Embryonic facial prominence (tissue), 1 donor: Measurements from ENCODE around the gene SDF2L1.

Experiments
- DNase-seq: peaks from one replicate; pipeline ENCODE4 v3.0.0-alpha.2; 2016; ENCODE audit errors: extremely low spot score

Gene SDF2L1

DNA sequence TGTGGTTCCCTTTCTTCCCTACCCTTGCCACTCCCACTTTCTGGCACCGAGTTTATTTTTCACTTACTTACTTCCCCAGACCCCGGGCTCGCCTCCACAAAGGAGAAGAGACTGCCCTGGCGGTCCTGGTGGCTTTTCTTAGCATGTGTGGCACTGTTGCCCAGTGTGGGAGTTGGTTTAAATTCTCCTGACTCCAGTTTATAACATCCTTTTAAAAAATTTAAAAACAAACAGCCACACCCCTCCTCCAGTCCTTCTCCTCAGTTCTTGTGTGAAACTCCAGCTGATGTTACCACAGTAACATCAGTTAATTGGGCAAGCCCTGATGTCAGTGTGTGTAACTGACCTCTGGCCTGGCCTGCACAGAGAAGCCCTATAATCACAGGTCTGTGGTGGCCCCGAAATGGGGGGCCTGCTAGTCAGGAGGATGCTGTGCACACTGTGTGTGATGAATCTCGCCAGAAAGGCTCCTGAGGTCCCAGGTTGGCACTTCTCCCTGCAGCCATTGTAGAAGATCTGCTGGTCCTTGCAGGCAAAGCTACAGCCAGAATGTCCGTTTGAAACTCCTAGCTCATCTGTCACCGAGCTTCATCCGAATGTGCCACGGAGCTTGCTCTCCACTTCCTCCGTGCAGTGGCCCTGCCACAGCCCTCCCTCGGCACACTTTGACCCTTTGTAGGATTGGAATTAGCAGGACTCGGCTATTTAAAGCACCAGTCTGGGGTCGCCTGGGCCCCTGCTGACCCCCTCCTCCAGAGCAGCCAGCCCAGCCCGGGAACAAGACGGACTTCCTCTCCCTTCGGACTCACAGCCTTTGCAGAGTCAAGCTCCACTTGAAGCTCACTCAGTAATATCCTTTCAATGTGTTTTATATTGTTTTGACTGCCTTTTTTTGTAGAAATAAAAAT lies 19.8 kb upstream of the SDF2L1 start:
- DNase-seq, result no peak

DNA sequence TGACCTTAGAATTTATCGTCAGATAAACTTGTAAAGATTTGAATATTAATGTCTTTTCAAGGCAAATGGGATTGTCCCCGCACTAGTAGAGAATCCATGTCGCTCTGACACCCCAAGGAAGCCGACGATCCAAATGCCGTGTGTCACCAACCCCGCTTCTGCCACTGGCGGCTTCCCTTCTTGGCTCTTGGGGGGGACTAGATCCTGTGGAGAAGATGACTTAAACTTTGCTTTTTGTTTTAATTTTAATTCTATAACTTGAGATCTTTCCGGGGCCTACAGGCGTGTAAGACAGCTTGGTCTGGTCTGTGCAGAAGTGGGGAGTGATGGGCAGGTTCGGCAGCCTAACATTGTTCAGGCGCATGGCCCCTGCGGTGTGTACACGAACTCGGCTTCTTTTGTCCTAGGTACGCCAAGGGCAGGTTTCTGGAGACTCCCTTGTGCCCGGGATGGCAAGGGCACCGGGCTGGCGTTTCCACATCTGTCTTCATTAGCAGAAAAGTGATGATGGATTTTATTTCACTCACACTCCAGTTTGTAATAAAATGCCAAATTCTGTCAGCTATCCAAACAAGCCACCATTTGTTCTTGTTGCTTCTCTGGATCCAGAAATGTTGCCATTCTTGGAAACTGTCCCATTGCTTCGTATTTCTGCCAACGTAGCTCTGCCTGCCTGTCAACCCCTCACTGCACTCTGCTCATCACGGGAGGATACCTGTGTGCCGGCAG lies 19.0 kb upstream of the SDF2L1 start:
- no peak for DNase-seq

DNA sequence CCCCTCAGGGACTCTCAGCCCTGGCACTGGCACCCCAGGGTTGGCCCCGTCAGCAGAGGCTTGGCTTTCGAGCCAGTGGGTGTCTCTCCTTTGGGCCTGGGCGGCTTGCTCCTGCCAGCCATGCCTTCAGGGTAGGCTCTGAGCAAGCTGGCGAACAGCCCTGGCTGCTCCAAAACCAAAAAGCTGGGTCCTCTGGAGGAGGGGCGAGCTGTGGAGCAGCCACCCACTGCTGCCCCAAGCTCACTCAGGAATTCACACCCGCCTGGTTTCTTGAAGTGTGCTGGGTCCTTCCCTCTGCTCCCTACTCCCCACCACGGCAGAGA lies 18.5 kb upstream of the SDF2L1 start:
- no peak for DNase-seq

DNA sequence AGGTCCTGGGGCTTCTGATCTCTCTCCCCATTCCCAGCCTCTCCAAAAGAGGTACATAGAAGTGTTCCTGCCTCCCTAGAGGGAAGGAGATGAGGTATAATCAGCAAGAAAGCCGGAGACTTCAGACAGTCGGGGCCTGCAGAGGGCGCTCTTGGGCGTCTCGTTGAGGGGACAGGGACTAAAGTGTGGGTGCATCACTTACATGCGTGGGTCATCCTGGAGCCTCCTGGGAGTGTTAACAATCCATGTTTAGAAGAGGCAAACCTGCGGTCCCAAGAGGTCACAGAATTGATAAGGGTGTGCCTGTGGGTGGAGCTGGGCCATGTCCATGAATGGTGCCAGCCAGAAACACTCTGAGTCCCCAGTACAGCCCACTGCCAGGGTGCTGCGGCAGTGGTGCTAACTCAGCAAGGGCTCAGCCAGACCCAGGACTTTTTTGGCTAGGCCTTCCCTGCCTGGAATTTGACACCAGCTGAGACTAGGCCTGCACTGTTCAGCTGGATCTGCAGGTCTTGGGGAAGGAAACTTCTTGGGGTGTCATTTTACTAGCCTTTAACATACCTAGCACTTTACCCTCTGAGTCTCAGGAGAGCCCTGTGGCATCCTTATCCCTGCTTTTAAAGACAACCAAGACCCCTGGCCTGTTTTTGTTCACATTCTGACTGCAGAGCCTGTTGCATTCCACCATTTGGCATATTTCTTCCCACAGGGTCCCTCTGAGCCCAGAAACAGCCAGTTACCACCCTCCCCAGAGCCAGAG lies 17.8 kb upstream of the SDF2L1 start:
- no peak for DNase-seq

DNA sequence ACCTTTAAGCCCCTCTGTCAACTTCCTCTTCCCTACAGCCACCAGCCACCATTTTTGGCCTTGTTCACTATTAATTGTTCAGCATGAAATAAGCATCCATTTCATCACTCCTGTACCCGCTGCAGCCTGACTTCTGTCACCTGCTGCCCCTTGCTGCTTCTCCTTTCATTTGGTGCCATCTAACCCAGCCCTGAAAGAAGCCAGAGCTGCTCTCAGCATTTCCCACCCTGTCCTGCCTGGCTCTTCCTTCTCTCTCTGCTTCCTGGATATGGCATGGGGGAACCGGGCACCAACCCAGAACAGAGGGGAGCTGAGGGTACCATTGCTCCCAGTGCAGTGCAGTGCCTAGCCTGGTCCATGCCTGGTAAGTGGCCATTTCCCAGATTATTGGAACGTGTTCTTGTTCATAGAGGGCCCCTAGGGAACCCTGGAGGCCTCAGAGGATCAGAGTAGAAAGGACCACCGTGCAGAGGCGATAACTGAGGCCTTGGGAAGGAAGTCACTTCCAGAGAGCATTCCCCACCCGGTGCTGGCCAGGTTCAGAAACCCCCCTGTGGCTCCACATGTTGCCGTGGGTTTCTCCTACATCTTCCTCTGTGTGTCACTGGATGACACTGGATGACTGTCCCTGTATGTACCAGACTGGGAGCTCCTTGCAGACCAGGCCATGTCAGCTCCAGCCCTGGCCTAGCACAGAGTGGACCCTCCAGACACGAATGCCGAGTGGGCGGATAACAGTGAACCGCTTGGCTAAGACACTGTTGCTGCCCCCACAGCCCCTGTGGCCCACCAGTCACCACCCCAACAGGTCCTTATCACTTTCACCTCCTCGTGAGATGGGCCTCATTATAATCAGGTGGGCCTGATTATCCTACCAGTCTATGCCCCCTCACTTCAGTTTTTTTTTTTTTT lies 17.0 kb upstream of the SDF2L1 start:
- DNase-seq, result no peak

DNA sequence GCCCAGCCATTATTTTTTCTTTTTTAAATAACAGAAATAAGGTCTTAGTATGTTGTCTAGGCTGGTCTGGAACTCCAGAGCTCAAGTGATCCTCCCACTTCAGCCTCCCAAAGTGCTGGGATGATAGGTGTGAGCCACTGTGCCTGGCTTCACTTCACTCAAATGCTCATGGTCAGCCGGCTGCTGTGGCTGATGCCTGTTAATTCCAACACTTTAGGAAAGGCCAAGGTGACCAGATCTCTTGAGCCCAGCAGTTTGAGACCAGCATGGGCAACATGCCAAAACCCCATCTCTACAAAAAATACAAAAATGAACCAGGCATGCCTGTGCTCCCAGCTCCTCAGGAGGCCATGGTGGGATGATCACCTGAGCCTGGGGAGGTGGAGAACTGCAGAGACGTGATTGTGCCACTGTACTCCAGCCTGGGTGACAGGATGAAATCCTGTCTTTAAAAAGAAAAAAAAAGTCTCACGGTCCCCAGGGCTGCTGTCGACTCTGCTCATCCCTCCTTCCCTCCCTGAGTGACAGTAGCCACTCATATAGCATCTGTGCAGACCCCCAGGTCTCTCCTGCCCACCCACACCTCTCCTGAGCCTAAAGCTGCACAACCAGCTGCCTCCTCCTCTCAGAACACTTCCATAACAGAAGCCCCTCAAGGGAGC lies 15.9 kb upstream of the SDF2L1 start:
- DNase-seq, result no peak

DNA sequence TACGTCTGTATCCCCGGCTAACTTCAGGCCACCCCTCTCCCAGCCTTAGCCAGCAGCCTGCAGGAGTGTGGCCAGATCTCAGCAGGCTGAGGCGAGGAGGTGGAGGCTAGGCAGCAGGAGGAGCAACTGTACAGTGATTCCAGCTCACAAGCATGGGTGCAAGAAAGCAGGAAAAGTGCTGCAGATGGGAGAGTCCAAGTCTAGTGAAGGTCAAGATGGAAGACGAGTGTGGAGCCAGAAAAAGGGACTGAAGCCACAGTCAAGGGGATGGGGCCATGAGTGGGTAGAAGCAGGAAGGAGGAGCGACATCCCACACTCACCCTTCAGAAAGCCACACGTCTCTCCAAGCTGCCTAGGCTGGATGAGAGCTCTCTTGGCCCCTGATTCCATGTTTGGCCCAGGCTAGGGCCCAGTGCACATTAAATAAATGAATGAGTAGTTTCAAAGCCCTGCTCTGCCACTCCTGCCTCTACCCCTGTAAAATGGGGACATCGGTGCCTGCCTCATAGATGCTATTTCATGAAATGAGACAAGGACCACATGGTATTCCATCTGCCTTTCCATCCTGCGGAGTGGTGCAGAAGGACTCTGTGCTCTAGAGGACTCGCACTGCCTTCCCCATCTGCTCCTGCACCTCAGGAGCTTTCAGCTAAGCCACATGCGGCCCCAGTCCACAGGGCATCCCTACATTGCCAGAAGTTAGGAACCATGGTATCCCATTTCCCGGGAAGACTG lies 15.2 kb upstream of the SDF2L1 start:
- no peak for DNase-seq

DNA sequence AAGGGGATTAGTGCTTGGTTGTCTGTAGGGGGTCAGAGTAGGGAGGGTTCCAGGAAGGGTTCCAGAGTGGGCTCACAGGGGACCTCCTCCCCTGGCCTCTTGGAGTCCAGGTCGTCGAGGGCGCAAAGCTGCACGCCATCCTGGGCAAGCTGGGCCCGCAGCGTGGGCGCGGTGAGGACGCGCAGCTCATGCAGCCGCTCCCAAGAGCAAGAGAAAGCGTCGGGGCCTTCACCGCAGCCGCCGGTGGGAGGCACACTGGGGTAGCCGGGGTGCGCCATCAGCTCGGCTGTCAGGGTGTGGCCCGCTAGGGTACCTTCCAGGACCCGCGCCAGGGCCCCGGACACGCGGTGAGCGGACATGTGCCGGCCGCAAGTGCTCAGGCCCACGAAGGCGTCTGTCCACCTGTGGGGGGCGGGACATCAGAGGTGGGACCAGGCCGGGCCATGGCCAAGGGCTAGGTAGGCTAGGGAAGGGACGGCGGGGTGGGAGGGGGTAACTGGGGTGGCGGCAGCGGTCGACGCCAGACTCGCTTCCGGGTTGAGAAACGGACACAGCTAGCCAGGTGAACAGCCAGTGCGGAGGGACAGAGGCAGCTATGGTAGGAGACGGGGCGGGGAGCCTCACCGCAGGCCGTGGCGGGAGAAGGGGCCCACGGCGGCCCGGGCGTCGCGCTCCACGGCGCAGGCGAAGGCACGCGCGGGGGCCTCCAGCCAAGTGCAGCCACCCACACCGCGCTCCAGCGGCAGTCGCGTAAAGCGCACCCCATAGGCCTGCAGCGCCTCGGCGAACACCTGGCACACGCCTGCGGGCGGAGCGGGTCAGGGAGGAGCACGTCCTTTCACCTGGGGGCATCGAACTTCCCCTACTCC lies 13.5 kb upstream of the SDF2L1 start:
- no peak for DNase-seq

DNA sequence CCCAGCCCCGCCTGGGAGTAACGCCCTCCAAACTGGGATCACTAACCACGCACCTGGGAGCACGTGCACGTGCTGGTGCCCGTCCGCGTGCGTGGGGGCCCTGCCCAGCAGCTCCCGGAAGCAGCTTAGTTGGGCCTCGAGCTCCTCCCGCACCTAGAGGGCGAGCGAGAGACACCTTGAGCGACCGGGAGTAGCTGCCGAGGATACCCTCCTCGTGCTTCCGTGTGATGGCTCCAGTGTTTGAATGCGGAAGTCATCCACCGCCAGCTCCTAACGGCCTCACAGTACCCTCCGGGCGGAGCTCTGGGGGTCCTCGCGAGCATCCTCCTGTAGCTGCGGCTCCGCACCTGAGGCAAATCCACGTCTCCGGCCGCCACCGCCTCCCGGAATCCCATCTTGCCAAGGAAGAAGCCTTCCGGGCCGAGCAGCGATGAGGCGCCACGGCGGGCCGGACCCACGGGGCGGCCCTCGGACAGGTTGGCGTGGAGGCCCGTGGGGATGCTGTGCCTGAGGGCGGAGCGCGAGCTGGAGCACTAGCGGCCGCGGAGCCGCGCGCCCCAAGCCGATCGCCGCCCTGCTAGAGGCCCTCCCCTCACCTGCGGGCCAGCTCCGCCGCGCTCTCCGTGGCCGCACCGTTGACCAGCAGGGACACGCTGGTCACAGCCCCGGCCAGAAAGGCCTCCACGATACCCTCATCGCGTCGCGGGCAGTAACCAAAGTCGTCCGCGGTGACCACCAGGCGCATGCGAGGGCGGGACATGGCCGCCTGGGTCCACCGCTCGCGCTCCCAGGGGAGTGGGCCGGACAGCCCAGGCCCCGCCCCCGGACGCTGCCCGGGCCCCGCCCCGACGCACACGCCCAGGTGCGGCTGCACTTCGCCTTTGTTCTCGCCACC lies 12.6 kb upstream of the SDF2L1 start, which contains the start of gene YDJC:
YDJC (minus strand) TSS at position 768 of the 895 bp plus-strand sequence; CDS start at position 760, 8 bp downstream.
- DNase-seq, result peak; percentile 77

DNA sequence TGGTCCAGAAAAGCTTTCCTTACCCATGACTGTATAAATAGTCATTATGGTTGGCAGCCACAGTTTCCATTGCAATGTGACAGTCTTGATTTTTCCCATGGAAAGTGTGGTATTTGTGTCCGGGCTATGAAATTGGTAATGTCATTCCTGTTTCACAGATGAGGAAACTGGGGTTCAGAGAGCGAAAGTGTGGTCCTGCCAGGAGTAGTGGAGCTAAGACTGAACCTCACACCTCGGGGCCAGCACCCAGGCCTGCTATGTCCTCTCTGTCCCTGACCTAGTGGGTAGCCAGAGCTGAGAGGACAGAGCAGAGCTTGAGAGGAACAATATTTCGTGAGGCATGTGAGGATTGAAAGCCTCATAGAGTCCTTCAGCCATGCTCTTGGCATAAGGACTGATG lies 11.1 kb upstream of the SDF2L1 start:
- DNase-seq, result no peak

DNA sequence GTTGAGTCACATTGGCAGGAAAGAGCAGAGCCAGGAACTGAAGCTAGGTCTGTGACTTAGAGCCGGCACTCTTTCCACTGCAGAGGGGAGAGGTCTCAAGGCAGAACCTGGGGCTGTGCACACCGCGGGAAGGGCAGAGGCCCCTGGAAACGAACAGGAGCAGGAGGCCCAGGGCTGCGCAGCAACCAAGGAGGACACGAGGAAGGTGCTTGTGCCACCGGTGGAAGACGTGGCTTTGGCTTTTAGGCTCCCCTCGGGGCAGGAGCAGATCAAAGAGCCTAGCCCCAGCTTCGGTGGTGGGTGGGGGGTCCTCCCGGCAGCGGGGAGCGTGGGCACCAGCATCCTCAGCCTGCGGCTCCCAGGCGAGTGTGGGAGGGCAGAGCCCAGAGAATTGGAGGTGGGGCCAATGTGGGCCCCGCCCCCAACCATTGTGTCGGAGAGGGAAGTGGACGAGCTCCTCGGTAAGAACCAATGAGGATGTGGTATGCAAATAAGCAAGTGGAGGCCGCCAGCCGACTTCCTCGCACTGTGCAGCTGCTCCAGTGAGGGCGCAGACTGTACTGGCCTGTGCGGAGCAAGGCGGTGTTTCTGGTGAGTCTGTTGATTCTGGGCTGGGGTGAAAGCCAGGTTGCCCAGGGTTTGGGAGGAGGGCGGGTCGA lies 9.7 kb upstream of the SDF2L1 start, which contains the start of gene CCDC116:
CCDC116 (plus strand) TSS at position 524 of the 659 bp plus-strand sequence. CDS start 422 bp downstream, outside the sequence.
- no peak for DNase-seq

DNA sequence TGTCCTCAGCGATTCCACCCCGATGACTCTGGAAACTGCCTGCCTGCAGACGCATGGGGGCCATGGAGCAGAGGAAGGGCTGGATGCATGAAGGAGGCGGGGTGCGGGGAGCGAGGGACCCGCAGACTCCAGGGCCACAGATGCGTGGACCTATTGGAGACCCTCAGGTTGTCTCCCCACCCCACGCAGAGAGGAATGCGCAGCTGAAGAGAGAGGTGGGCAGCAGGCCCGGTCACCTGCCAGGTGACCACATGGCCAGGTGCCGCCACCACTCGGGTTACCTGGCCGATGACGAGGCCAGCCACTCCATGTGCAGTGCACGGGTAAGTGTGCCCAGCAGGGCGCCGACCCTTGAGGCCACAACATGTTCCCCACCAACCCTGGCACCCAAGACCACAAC lies 9.2 kb upstream of the SDF2L1 start:
- no peak for DNase-seq

DNA sequence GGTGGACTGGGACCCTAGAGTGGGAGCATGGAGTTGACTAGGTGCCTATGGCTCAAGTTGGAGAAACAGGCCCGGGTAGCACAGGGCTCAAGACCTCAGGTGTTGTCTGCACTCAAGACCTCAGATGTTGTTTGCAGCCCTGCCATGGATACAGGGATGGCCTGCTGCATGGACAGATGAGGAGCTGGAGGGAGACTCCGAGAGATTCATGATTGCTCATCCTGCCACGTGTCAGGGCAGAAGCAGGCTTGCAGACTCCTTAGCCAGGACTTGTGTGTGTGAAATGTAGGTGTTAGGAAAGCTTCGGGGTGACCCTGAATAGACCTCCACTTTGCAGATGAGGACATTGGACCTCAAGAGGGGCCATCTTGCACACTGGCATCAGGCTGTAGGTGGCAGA lies 8.6 kb upstream of the SDF2L1 start:
- no peak for DNase-seq

DNA sequence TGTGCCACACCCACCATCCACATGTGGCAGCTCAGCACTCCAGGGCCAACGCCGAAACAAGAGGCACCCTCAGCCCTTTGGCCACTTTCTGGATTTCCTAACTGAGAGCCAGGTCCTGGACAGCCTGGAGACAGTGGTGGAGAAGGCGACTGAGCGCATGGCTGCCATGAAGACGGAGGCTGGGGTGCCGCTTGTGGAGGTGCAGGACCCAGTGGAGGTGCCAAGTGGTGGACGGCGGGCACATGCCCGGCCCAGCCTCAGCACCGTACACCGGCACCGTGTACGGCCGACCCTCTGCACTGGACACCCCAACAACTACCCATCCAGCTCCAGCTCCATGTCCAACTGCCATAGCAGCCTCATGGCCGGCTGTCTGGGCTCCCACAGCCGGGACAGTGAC lies 8.0 kb upstream of the SDF2L1 start:
- DNase-seq, result no peak

DNA sequence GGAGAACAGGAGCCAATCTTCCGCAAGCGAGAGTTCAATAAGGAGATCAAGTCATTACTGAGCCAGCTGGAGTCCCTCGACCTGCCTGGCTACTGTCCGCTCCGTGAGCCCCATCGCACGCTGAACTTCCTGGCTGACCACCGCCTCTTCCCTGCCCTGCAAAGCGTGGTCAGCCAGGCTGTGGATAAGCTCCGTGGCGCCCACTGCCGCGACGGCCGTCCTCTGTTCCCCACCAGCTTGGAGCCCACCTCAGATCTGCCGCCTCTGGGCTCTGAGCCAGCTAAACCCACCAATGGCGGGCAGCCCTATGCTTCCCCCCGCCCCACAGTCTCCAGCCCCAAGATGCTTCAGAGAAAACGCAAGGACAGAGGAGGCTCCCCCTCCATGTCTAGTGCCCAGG lies 7.3 kb upstream of the SDF2L1 start:
- no peak for DNase-seq

DNA sequence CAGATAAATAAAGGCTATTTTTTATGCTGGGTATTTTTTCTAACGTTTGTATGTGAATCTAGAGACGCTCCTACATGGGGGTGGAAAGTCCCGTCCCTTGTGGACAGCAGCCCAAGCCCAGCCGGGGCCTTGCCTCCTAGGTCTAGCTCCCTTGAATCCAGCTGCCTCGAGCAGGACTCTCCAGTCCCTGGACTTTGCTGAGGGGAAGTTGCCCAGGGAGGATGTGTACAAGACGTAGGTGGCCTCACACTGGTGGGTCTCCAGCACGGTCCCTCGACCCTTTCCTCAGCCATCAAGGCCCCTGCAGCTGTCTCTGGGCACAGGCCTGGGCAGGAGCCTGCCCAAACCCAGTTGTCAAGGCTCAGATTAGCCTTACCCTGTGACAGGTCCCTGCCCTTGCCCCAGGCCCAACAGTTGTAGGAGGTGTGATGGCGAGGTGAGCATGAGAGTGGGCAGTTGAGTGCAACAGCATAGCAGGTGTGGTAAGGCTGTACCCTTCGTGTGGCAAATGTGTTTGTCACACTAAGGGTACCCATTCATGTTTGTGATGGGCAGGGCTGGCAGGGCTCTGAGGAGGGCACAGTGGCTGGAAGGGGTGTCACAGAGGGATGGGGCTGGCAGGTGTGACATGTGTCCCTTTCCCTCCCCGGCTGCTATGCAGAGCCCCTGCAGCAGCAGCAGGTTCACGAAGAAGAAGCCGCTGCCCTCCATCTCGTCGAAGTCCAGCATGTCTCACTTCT lies 6.2 kb upstream of the SDF2L1 start:
- no peak for DNase-seq
